ENCODE data around the gene CSRNP2. TPM values are rescaled to one million over a fixed set of nuclear protein-coding genes. Genes with fewer than 3 reads are reported as not detected.

CSRNP2 gene
- 45.0 TPM for polyA plus RNA-seq (ENCODE audit: insufficient read length)
- long read RNA-seq, donor 1, full-length matches to known transcripts: 4 of 4 reads
- long read RNA-seq, donor 1, partial matches to known transcripts: 0 of 4 reads
- long read RNA-seq, donor 1, other reads (novel, unspliced or antisense): 0 of 4 reads
- long read RNA-seq, donor 2, full-length matches to known transcripts: 9 of 9 reads
- long read RNA-seq, donor 2, partial matches to known transcripts: 0 of 9 reads
- long read RNA-seq, donor 2, other reads (novel, unspliced or antisense): 0 of 9 reads
- long read RNA-seq, donor 3, full-length matches to known transcripts: 1 of 1 reads
- long read RNA-seq, donor 3, partial matches to known transcripts: 0 of 1 reads
- long read RNA-seq, donor 3, other reads (novel, unspliced or antisense): 0 of 1 reads
- long read RNA-seq, donor 4: 0 reads
- long read RNA-seq, donor 5, full-length matches to known transcripts: 7 of 7 reads
- long read RNA-seq, donor 5, partial matches to known transcripts: 0 of 7 reads
- long read RNA-seq, donor 5, other reads (novel, unspliced or antisense): 0 of 7 reads
- long read RNA-seq, donor 6, full-length matches to known transcripts: 5 of 5 reads
- long read RNA-seq, donor 6, partial matches to known transcripts: 0 of 5 reads
- long read RNA-seq, donor 6, other reads (novel, unspliced or antisense): 0 of 5 reads
- long read RNA-seq, donor 7, full-length matches to known transcripts: 6 of 6 reads
- long read RNA-seq, donor 7, partial matches to known transcripts: 0 of 6 reads
- long read RNA-seq, donor 7, other reads (novel, unspliced or antisense): 0 of 6 reads
- long read RNA-seq, donor 8, full-length matches to known transcripts: 2 of 2 reads
- long read RNA-seq, donor 8, partial matches to known transcripts: 0 of 2 reads
- long read RNA-seq, donor 8, other reads (novel, unspliced or antisense): 0 of 2 reads

GRCh38 chr12:51083126-51083833 is at the start of gene CSRNP2:
Gene CSRNP2, minus strand, starts transcription at chr12:51083596. Its CDS starts 7,035 bp downstream, at chr12:51076561.
- DNase-seq: peak; percentile 94

- DNase-seq: no peak
These were observed 49.3 kb upstream of the CSRNP2 start for GRCh38 chr12:51132693-51133092.

- DNase-seq: no peak
These were observed 48.5 kb upstream of the CSRNP2 start for GRCh38 chr12:51131745-51132521.

GRCh38 chr12:51128919-51129318 is 45.5 kb upstream of the CSRNP2 start:
- DNase-seq: peak; percentile 18

- DNase-seq: no peak
These were observed 43.8 kb upstream of the CSRNP2 start for GRCh38 chr12:51127050-51127729.

GRCh38 chr12:51126297-51126696 is 42.9 kb upstream of the CSRNP2 start:
- DNase-seq: no peak

- no peak for DNase-seq
These were observed 41.1 kb upstream of the CSRNP2 start for GRCh38 chr12:51124504-51124903.

- peak; percentile 3 for DNase-seq
These were observed 39.4 kb upstream of the CSRNP2 start for GRCh38 chr12:51122844-51123243.

- DNase-seq: no peak
These were observed 35.3 kb upstream of the CSRNP2 start for GRCh38 chr12:51118706-51119105.

GRCh38 chr12:51115533-51115932 is 32.1 kb upstream of the CSRNP2 start:
- DNase-seq: no peak

- no peak for DNase-seq
These were observed 24.7 kb upstream of the CSRNP2 start for GRCh38 chr12:51108136-51108535.

- no peak for DNase-seq
These were observed 20.6 kb upstream of the CSRNP2 start for GRCh38 chr12:51103977-51104376.

GRCh38 chr12:51098611-51099010 is 15.2 kb upstream of the CSRNP2 start:
- no peak for DNase-seq

GRCh38 chr12:51090705-51091229 is 7.4 kb upstream of the CSRNP2 start:
- no peak for DNase-seq

- no peak for DNase-seq
These were observed 4.4 kb upstream of the CSRNP2 start for GRCh38 chr12:51087818-51088217.

- DNase-seq: no peak
These were observed 3.5 kb upstream of the CSRNP2 start for GRCh38 chr12:51086933-51087332.

GRCh38 chr12:51085757-51086156 is 2.4 kb upstream of the CSRNP2 start:
- DNase-seq: no peak

GRCh38 chr12:51082561-51083125 is 753 bp downstream of the CSRNP2 start:
- DNase-seq: peak; percentile 54

GRCh38 chr12:51081421-51081820 is 2.0 kb downstream of the CSRNP2 start:
- no peak for DNase-seq

GRCh38 chr12:51080136-51080535 is 3.3 kb downstream of the CSRNP2 start:
- no peak for DNase-seq

All from left kidney (tissue), 8 donors.